Body of pancreas (tissue), 4 donors: Measurements from ENCODE around the gene GRAP2.

ENCODE experiments used
- CTCF ChIP-seq, 7 experiments: fragments of 450-650 bp in 4 of 7; fragments of 200-600 bp in 3 of 7; sonication (generic) in 3 of 7; IDR thresholded peaks; one replicate each; pipeline ENCODE4 v1.5.1; 2016 to 2019; ENCODE audit warnings: antibody characterized with exemption in 7 of 7
- POLR2A ChIP-seq, 3 donors: fragments of 450-650 bp; IDR thresholded peaks; one replicate each; pipeline ENCODE4 v1.6.1; 2016; ENCODE audit warnings: antibody characterized with exemption in 3 of 3, mild to moderate bottlenecking in 2 of 3

- TF ChIP-seq CTCF (IDR thresholded peaks at IDR 0.05): no peak
- no peak for TF ChIP-seq POLR2A (IDR thresholded peaks at IDR 0.05)
These were observed 13.0 kb downstream of the GRAP2 start for GRCh38 chr22:39913886-39914285.
